AG04450 (cell line): Measurements from ENCODE around the gene IL21R. TPM values are rescaled to one million over a fixed set of nuclear protein-coding genes. Genes with fewer than 3 reads are reported as not detected.

Source experiments
- CTCF ChIA-PET: fragments of 300-600, 350-600 bp; formaldehyde crosslinking; extraction: SDS; loops from one replicate; lab custom pipeline; 2022; ENCODE audit warnings: antibody characterized with exemption, inconsistent platforms; lab: Charles Lee
- POLR2A ChIA-PET: fragments of 350-600 bp; formaldehyde crosslinking; extraction: SDS; loops from one replicate; lab custom pipeline; 2021; ENCODE audit warnings: antibody characterized with exemption, inconsistent platforms; lab: Yijun Ruan, JAX
- DNase-seq: peaks from one replicate; pipeline ENCODE4 v3.0.0-alpha.2; 2011; ENCODE audit warnings: low read depth, low spot score
- H3K27ac ChIP-seq: one replicate; pipeline ENCODE4 v1.5.1; 2012; ENCODE audit warnings: low read depth, low read length, control low read depth
- H3K27me3 ChIP-seq: one replicate; pipeline ENCODE4 v1.6.0; 2012; ENCODE audit warnings: low read length; ENCODE audit not compliant: control insufficient read depth, insufficient read depth
- H3K4me3 ChIP-seq: 2 replicates; pipeline ENCODE4 v1.5.1; 2011; ENCODE audit warnings: mild to moderate bottlenecking, low read depth, low read length, control low read depth
- H3K9me3 ChIP-seq: 2 replicates; pipeline ENCODE4 v1.5.1; 2012; ENCODE audit warnings: low read length; ENCODE audit not compliant: control insufficient read depth, insufficient read depth
- polyA plus RNA-seq: library from polyadenylated mRNA; depleted of rRNA; stranded (reverse); fragments of >200 nt; gene quantifications from 2 replicates; pipeline ENCODE4 v1.2.3, GENCODE V29; 2011
- TF ChIP-seq, protein P1 (sequence below): IDR thresholded peaks from 2 replicates; pipeline ENCODE4 v1.5.1; 2011; ENCODE audit warnings: low read depth, low read length, control low read depth, inconsistent platforms

The IL21R gene
- polyA plus RNA-seq, 1 experiment = 0.57 TPM

DNA sequence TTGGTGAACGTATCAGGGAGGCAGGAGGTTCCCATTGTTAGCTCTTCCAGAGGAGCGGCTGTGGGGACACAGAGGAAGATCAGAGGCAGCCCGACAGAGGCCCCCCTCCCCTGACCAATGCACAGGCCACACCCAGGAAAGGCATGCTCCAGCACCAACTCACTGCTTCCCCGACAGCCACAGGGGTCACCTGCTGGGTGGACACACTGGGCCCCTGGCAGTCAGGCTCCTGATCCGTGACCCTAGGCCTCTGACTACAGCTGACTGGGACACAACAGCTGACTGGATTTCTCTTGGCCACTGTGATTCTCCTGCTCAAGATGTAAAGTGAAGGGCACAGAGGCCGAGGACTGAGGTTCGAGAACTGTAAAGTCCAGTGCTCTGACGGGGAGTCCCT, 63.5 kb downstream of the IL21R start:
- CTCF ChIA-PET = no interaction called here
- POLR2A ChIA-PET = no interaction called here
- Histone ChIP-seq H3K4me3 (no peak overlapping the region), H3K9me3 (peaks cover 23% of the 10 kb centered on the region), H3K27me3 (no peaks in the 10 kb centered on the region), H3K27ac (no peak overlapping the region)
- DNase-seq = no peak
- TF ChIP-seq, protein P1, sequence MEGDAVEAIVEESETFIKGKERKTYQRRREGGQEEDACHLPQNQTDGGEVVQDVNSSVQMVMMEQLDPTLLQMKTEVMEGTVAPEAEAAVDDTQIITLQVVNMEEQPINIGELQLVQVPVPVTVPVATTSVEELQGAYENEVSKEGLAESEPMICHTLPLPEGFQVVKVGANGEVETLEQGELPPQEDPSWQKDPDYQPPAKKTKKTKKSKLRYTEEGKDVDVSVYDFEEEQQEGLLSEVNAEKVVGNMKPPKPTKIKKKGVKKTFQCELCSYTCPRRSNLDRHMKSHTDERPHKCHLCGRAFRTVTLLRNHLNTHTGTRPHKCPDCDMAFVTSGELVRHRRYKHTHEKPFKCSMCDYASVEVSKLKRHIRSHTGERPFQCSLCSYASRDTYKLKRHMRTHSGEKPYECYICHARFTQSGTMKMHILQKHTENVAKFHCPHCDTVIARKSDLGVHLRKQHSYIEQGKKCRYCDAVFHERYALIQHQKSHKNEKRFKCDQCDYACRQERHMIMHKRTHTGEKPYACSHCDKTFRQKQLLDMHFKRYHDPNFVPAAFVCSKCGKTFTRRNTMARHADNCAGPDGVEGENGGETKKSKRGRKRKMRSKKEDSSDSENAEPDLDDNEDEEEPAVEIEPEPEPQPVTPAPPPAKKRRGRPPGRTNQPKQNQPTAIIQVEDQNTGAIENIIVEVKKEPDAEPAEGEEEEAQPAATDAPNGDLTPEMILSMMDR = no peak

DNA sequence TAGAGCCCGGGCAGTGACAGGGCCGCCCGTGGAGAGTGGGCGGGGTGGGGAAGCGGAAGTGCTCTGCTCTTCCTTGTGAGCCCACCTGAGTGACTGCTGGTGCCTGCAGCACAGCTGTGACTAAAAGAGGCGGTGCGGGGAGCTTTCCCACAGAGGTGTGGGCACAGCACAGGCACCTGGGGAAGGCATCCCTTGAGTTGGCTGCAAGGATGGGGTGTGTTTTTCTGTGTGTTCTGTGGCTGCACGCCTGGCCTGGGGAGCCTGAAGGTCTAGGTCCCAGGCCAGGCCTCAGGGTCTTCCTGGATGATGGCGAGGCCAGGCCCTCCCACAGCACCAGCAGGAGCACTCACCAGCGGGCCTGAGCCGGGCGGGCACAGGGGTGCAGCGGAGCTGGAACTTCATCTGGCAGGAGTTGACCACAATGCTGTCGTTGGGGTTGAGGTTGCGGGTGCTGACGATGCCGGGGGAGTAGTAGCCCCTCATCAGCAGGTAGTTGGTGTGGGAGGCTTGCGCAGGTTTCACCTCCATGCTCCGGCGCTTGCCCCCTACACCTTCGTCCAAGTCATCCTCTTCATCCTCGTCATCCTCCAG, 67.1 kb downstream of the IL21R start:
- Histone ChIP-seq H3K4me3 (no peak overlapping the region), H3K27me3 (no peaks in the 10 kb centered on the region), H3K27ac (no peak overlapping the region), H3K9me3 (peaks cover 23% of the 10 kb centered on the region)
- TF ChIP-seq, protein P1 = no peak
- DNase-seq = no peak
- ChIA-PET CTCF (interaction anchor here (1.7 kb wide), 1 partner anchor 359 kb away, joined by 4 read pairs; no protein-coding TSS in a partner anchor), POLR2A (no interaction called here)

DNA sequence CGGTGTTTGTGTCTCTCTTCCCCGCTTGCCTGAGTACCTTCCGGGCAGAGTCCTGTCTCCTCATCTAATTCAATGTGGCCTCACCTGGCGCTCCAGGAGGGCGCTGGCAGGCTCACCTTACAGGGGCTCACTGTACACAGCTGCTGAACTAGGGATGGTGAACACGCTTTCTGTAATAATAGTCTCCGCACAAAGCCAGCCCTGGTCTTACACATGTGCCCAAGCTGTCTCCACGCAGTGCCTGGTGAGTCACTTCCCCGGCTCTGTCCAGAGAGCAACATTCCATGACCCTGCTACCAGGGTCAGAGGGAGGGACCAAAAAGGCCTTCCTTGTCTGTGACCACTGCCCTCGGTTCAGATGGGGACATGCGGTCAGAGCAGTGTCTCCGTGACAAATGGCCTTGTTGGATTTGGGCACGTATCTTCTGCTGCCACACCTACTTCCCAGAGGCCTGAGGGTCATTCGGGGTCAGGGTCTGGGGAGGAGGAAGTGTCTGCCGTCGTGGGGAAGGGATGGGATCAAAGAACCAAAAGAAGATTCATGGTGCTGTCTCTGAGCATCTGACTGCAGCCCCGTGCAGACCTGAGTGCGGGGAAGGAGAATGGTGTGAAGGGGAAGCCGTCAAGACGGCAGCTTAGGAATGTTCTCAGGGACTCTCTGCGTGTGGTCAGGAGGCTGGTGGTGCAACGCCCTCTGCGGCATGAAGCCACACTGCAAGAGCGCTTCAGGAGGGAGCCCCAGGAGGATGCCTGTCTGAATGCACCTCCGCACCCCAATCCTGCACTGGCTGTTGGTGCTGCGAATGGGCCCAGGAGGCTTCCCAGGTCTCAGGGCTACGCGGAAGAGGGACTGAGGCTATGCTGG, 68.8 kb downstream of the IL21R start:
- Histone ChIP-seq H3K9me3 (peaks cover 23% of the 10 kb centered on the region), H3K4me3 (no peak overlapping the region), H3K27me3 (no peaks in the 10 kb centered on the region), H3K27ac (peak overlapping the region; percentile 11)
- CTCF ChIA-PET = no interaction called here
- TF ChIP-seq, protein P1 = no peak
- DNase-seq = peak; percentile 10
- POLR2A ChIA-PET = no interaction called here

DNA sequence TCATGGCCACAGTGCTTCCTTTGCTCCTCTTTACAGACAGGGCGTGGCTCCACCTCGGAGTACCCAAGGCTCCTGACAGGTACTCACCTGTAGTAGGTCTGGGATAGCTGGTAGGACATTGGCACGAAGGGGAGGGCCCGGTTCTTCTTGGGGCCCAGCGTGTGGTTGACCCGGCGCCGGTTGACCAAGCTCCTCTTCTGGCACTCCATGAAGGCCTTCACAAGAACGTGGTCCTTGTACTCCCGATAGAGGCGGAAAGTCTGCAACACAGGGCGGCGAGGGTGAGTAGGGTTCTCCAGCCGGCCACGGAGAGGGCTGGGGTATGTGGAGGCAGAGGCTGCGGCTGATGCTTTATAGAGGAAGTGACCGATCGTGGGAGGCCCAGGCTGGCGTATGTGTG, 69.7 kb downstream of the IL21R start:
- TF ChIP-seq, protein P1 = no peak
- Histone ChIP-seq H3K27ac (no peak overlapping the region), H3K27me3 (no peaks in the 10 kb centered on the region), H3K9me3 (peaks cover 23% of the 10 kb centered on the region), H3K4me3 (no peak overlapping the region)
- DNase-seq = no peak
- POLR2A ChIA-PET = no interaction called here
- CTCF ChIA-PET = no interaction called here
